Measurements from ENCODE around the gene SYPL2.

The SYPL2 gene

GRCh38 chr1:109528712-109529111 lies 62.4 kb downstream of the SYPL2 start:
- no peak overlapping the region for H3K27ac ChIP-seq (ENCODE audit: low read depth, low read length)
- H3K79me2 ChIP-seq (ENCODE audit: control insufficient read depth, low read length) = no peaks in the 10 kb centered on the region
- H3K36me3 ChIP-seq (ENCODE audit: control insufficient read depth, low read length) = no peaks in the 10 kb centered on the region
- no peaks in the 10 kb centered on the region for H4K20me1 ChIP-seq (ENCODE audit: control insufficient read depth, insufficient read depth, low read depth, low read length)
- no peaks in the 10 kb centered on the region for H3F3A ChIP-seq (ENCODE audit: control insufficient read depth, insufficient read depth)
- peaks cover 5% of the 10 kb centered on the region for H3K4me1 ChIP-seq (ENCODE audit: control insufficient read depth, low read length)
- no peak for TF ChIP-seq CTCF (IDR thresholded peaks at IDR 0.05; ENCODE audit: low read depth, low read length, poor library complexity, severe bottlenecking)
- TF ChIP-seq EZH2phosphoT487 (IDR thresholded peaks at IDR 0.05; ENCODE audit: borderline replicate concordance, low read length) = no peak
- no peak overlapping the region for H3K4me3 ChIP-seq (ENCODE audit: low read length)
- no peak overlapping the region for H3K4me2 ChIP-seq (ENCODE audit: low read length)
- no peaks in the 10 kb centered on the region for H3K9me2 ChIP-seq (replicated peaks; ENCODE audit: control insufficient read depth, low read length)
- peaks cover 18% of the 10 kb centered on the region for H3K27me3 ChIP-seq (ENCODE audit: control insufficient read depth, low read length)
- no peaks in the 10 kb centered on the region for H3K9me3 ChIP-seq (ENCODE audit: control insufficient read depth, insufficient read depth, low read length)

GRCh38 chr1:109529881-109530456 lies 63.6 kb downstream of the SYPL2 start:
- no peaks in the 10 kb centered on the region for H3K79me2 ChIP-seq (ENCODE audit: control insufficient read depth, low read length)
- H3K4me1 ChIP-seq (ENCODE audit: control insufficient read depth, low read length) = peaks cover 5% of the 10 kb centered on the region
- H3K4me2 ChIP-seq (ENCODE audit: low read length) = no peak overlapping the region
- H3K9me2 ChIP-seq (replicated peaks; ENCODE audit: control insufficient read depth, low read length) = no peaks in the 10 kb centered on the region
- no peaks in the 10 kb centered on the region for H3K36me3 ChIP-seq (ENCODE audit: control insufficient read depth, low read length)
- H3K9me3 ChIP-seq (ENCODE audit: control insufficient read depth, insufficient read depth, low read length) = no peaks in the 10 kb centered on the region
- H3K27ac ChIP-seq (ENCODE audit: low read depth, low read length) = no peak overlapping the region
- no peaks in the 10 kb centered on the region for H4K20me1 ChIP-seq (ENCODE audit: control insufficient read depth, insufficient read depth, low read depth, low read length)
- no peak overlapping the region for H3K4me3 ChIP-seq (ENCODE audit: low read length)
- H3K27me3 ChIP-seq (ENCODE audit: control insufficient read depth, low read length) = peaks cover 18% of the 10 kb centered on the region
- H3F3A ChIP-seq (ENCODE audit: control insufficient read depth, insufficient read depth) = no peaks in the 10 kb centered on the region
- TF ChIP-seq CTCF (IDR thresholded peaks at IDR 0.05; ENCODE audit: low read depth, low read length, poor library complexity, severe bottlenecking) (no peak), EZH2phosphoT487 (IDR thresholded peaks at IDR 0.05; ENCODE audit: borderline replicate concordance, low read length) (no peak)

- no peak overlapping the region for H3K27ac ChIP-seq (ENCODE audit: low read depth, low read length)
- peaks cover 5% of the 10 kb centered on the region for H3K4me1 ChIP-seq (ENCODE audit: control insufficient read depth, low read length)
These were observed 64.2 kb downstream of the SYPL2 start for GRCh38 chr1:109530457-109531087.

More at GRCh38 chr1:109530457-109531087, 64.2 kb downstream of the SYPL2 start:
- no peaks in the 10 kb centered on the region for H4K20me1 ChIP-seq (ENCODE audit: control insufficient read depth, insufficient read depth, low read depth, low read length)
- H3K27me3 ChIP-seq (ENCODE audit: control insufficient read depth, low read length) = peaks cover 17% of the 10 kb centered on the region
- H3K4me2 ChIP-seq (ENCODE audit: low read length) = no peak overlapping the region
- no peak overlapping the region for H3K4me3 ChIP-seq (ENCODE audit: low read length)
- H3K9me2 ChIP-seq (replicated peaks; ENCODE audit: control insufficient read depth, low read length) = no peaks in the 10 kb centered on the region
- no peaks in the 10 kb centered on the region for H3K36me3 ChIP-seq (ENCODE audit: control insufficient read depth, low read length)
- no peaks in the 10 kb centered on the region for H3K9me3 ChIP-seq (ENCODE audit: control insufficient read depth, insufficient read depth, low read length)
- H3F3A ChIP-seq (ENCODE audit: control insufficient read depth, insufficient read depth) = no peaks in the 10 kb centered on the region
- H3K79me2 ChIP-seq (ENCODE audit: control insufficient read depth, low read length) = no peaks in the 10 kb centered on the region
- TF ChIP-seq CTCF (IDR thresholded peaks at IDR 0.05; ENCODE audit: low read depth, low read length, poor library complexity, severe bottlenecking) (no peak), EZH2phosphoT487 (IDR thresholded peaks at IDR 0.05; ENCODE audit: borderline replicate concordance, low read length) (no peak)
